Fibroblast of lung (primary cell): ENCODE data around the gene DNAH5. TPM values are rescaled to one million over a fixed set of nuclear protein-coding genes. Genes with fewer than 3 reads are reported as not detected.

ENCODE experiments used
- DNase-seq, 2 donors: peaks; one replicate each; pipeline versions ENCODE4 v3.0.0 to v3.0.0-alpha.2; 2010; ENCODE audit warnings: low read depth in 2 of 2
- H2AFZ ChIP-seq: 2 replicates; pipeline ENCODE4 v1.5.1; 2012; ENCODE audit warnings: low read length, control low read depth, inconsistent platforms
- H3K27ac ChIP-seq: 2 replicates; pipeline ENCODE4 v1.5.1; 2011; ENCODE audit warnings: low read length, control low read depth; ENCODE audit not compliant: insufficient read depth
- H3K27me3 ChIP-seq: 2 replicates; pipeline ENCODE4 v1.5.1; 2011; ENCODE audit warnings: mild to moderate bottlenecking, low read length; ENCODE audit not compliant: control insufficient read depth, insufficient read depth
- H3K36me3 ChIP-seq: 2 replicates; pipeline ENCODE4 v1.5.1; 2011; ENCODE audit warnings: low read length; ENCODE audit not compliant: control insufficient read depth, insufficient read depth
- H3K4me1 ChIP-seq: 2 replicates; pipeline ENCODE4 v1.5.1; 2011; ENCODE audit warnings: low read length; ENCODE audit not compliant: control insufficient read depth, insufficient read depth; ENCODE audit errors: extremely low read depth
- H3K4me2 ChIP-seq: 2 replicates; pipeline ENCODE4 v1.5.1; 2011; ENCODE audit warnings: low read length, control low read depth; ENCODE audit not compliant: insufficient read depth; ENCODE audit errors: extremely low read depth
- H3K4me3 ChIP-seq, 4 experiments: fragments of 200-600 bp in 1 of 4; sonication (generic) in 1 of 4; replicated peaks in 1 of 4; 2 replicates each; pipeline ENCODE4 v1.5.1; 2011 to 2016; ENCODE audit warnings: low read length in 4 of 4, low read depth in 3 of 4, mild to moderate bottlenecking in 3 of 4, control low read depth in 2 of 4, inconsistent platforms in 1 of 4, mixed read lengths in 1 of 4; ENCODE audit not compliant: insufficient read depth in 1 of 4; ENCODE audit errors: control extremely low read depth in 1 of 4
- H3K79me2 ChIP-seq: 2 replicates; pipeline ENCODE4 v1.5.1; 2012; ENCODE audit warnings: mild to moderate bottlenecking, low read length, inconsistent platforms; ENCODE audit not compliant: control insufficient read depth, insufficient read depth
- H3K9ac ChIP-seq: 2 replicates; pipeline ENCODE4 v1.5.1; 2011; ENCODE audit warnings: mild to moderate bottlenecking, low read length, control low read depth; ENCODE audit not compliant: insufficient read depth
- H3K9me3 ChIP-seq: 2 replicates; pipeline ENCODE4 v1.5.1; 2012; ENCODE audit warnings: low read depth, low read length; ENCODE audit not compliant: control insufficient read depth, insufficient read depth
- H4K20me1 ChIP-seq: 2 replicates; pipeline ENCODE4 v1.5.1; 2011; ENCODE audit warnings: low read length; ENCODE audit not compliant: control insufficient read depth, insufficient read depth; ENCODE audit errors: extremely low read depth
- CTCF ChIP-seq, 2 donors: IDR thresholded peaks in 1 of 2; conservative IDR thresholded peaks in 1 of 2; 1 replicate in 1 of 2; 2 replicates in 1 of 2; pipeline ENCODE4 v1.5.1; 2011 to 2012; ENCODE audit warnings: low read length in 2 of 2, control low read depth in 1 of 2, inconsistent platforms in 1 of 2, low read depth in 1 of 2, mild to moderate bottlenecking in 1 of 2
- EZH2 ChIP-seq: IDR thresholded peaks from 2 replicates; pipeline ENCODE4 v1.5.1; 2012; ENCODE audit warnings: low read length, control low read depth, mild to moderate bottlenecking; ENCODE audit errors: missing control alignments
- polyA plus RNA-seq, 2 donors: library from polyadenylated mRNA; depleted of rRNA in 1 of 2; stranded (reverse) in 1 of 2; unstranded in 1 of 2; fragments of >200 nt; gene quantifications; 2 replicates each; pipeline ENCODE4 v1.2.1, GENCODE V29; 2011 to 2012; ENCODE audit warnings: missing spikeins in 1 of 2
- total RNA-seq: library from RNA; depleted of rRNA; stranded (reverse); fragments of >200 nt; gene quantifications from 2 replicates; pipeline ENCODE4 v1.2.1, GENCODE V29; 2014

DNAH5 gene
- total and polyA plus RNA-seq, 2 donors (not counting 1 experiment from before 2014, with no cell fraction given) = 2.1 to 3.1 TPM

- H2AFZ ChIP-seq = no peak overlapping the region
- no peak overlapping the region for H3K27ac ChIP-seq
- H3K36me3 ChIP-seq = no peaks in the 10 kb centered on the region
- H3K9me3 ChIP-seq = no peaks in the 10 kb centered on the region
- no peaks in the 10 kb centered on the region for H3K79me2 ChIP-seq
- no peaks in the 10 kb centered on the region for H4K20me1 ChIP-seq
- H3K27me3 ChIP-seq = no peaks in the 10 kb centered on the region
- DNase-seq = no peak
- TF ChIP-seq CTCF (conservative IDR thresholded peaks at IDR 0.05 in 1 of 2, IDR thresholded peaks at IDR 0.05 in 1 of 2; ENCODE audit: low read depth in 1 of 2, low read length in 2 of 2) (no peak), EZH2 (no peak)
- H3K9ac ChIP-seq = no peak overlapping the region
- H3K4me3 ChIP-seq = no peak overlapping the region
- no peak overlapping the region for H3K4me2 ChIP-seq
- peaks cover 2% of the 10 kb centered on the region for H3K4me1 ChIP-seq
These were observed 48.3 kb upstream of the DNAH5 start for GRCh38 chr5:13992795-13993194.

GRCh38 chr5:13991365-13991764 is 46.9 kb upstream of the DNAH5 start:
- H2AFZ ChIP-seq = no peak overlapping the region
- no peak overlapping the region for H3K4me2 ChIP-seq
- no peak overlapping the region for H3K9ac ChIP-seq
- H3K27ac ChIP-seq = no peak overlapping the region
- H3K4me3 ChIP-seq = no peak overlapping the region
- no peaks in the 10 kb centered on the region for H3K36me3 ChIP-seq
- peaks cover 7% of the 10 kb centered on the region for H3K4me1 ChIP-seq
- no peaks in the 10 kb centered on the region for H3K9me3 ChIP-seq
- H4K20me1 ChIP-seq = no peaks in the 10 kb centered on the region
- DNase-seq = no peak
- peaks cover 2% of the 10 kb centered on the region for H3K79me2 ChIP-seq
- H3K27me3 ChIP-seq = no peaks in the 10 kb centered on the region
- no peak for TF ChIP-seq CTCF (conservative IDR thresholded peaks at IDR 0.05 in 1 of 2, IDR thresholded peaks at IDR 0.05 in 1 of 2; ENCODE audit: low read depth in 1 of 2, low read length in 2 of 2)
- TF ChIP-seq EZH2 = no peak

- Histone ChIP-seq H3K27me3 (no peaks in the 10 kb centered on the region), H3K9ac (no peak overlapping the region), H3K9me3 (no peaks in the 10 kb centered on the region), H3K4me3 (no peak overlapping the region), H3K79me2 (peaks cover 2% of the 10 kb centered on the region), H3K36me3 (no peaks in the 10 kb centered on the region), H3K4me1 (peaks cover 12% of the 10 kb centered on the region), H3K4me2 (no peak overlapping the region), H2AFZ (no peak overlapping the region), H3K27ac (no peak overlapping the region), H4K20me1 (no peaks in the 10 kb centered on the region)
- DNase-seq = no peak
- TF ChIP-seq EZH2 (no peak), CTCF (conservative IDR thresholded peaks at IDR 0.05 in 1 of 2, IDR thresholded peaks at IDR 0.05 in 1 of 2; ENCODE audit: low read depth in 1 of 2, low read length in 2 of 2) (no peak)
These were observed 46.4 kb upstream of the DNAH5 start for GRCh38 chr5:13990896-13991295.
